Kidney capillary endothelial cell (primary cell): ENCODE measurements around the gene PCDHGA10.
"Not testable (repeated sequence)": the region's sequence is repeated elsewhere in the genome, so short reads cannot be mapped to it uniquely, and the experiment has no call there.

Experiments
- DNase-seq: peaks from one replicate; pipeline ENCODE4 v3.0.0-alpha.2; 2018; ENCODE audit warnings: low spot score

PCDHGA10 gene

DNA sequence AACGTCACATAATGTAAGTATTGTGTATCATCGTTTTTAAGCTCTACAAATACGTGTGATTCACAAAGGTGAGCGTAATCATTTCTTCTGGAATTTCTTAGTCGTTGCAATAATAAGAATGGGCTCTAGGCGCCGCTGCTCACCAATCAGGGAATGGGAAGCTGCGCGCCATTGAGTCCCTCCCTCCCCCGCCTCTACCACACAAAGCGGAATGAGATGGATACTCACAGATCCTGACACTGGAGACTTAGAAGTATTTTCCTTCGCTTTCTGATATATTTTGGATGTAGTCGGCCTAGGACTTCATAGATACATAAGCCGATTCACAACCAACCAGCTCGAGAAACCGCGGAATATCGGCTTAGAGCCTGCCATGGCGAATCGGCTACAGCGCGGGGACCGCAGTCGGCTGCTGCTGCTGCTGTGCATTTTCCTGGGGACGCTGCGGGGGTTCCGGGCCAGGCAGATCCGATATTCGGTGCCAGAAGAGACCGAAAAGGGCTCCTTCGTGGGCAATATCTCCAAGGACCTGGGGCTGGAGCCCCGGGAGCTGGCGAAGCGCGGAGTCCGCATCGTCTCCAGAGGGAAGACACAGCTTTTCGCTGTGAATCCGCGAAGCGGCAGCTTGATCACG lies 8.2 kb downstream of the PCDHGA10 start, which contains the start of gene PCDHGA11:
PCDHGA11 (plus strand) TSS at position 197 of the 634 bp plus-strand sequence; CDS start at position 374, 177 bp downstream.
- DNase-seq: peak; percentile 56

DNA sequence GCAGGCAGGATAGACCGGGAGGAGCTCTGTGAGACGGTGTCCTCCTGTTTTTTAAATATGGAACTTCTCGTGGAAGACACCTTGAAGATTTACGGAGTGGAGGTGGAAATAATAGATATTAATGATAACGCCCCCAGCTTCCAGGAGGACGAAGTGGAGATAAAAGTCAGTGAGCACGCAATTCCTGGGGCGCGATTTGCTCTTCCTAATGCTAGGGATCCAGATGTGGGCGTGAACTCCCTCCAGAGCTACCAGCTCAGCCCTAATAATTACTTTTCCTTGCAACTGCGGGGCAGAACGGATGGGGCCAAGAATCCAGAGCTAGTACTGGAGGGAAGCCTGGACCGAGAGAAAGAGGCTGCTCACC lies 8.7 kb downstream of the PCDHGA10 start:
- no peak for DNase-seq

GRCh38 chr5:141422742-141423291 lies 10.0 kb downstream of the PCDHGA10 start:
- no peak for DNase-seq

- no peak for DNase-seq
Observed at GRCh38 chr5:141427783-141428426, 15.1 kb downstream of the PCDHGA10 start.

- peak; percentile 83 for DNase-seq
Observed at GRCh38 chr5:141430332-141431113, 17.7 kb downstream of the PCDHGA10 start, which contains the start of gene PCDHGA12. Gene PCDHGA12 (plus strand): TSS chr5:141430507. CDS start chr5:141430760, 253 bp downstream.

- DNase-seq: peak; percentile 42
Observed at GRCh38 chr5:141431286-141431685, 18.5 kb downstream of the PCDHGA10 start.

DNA sequence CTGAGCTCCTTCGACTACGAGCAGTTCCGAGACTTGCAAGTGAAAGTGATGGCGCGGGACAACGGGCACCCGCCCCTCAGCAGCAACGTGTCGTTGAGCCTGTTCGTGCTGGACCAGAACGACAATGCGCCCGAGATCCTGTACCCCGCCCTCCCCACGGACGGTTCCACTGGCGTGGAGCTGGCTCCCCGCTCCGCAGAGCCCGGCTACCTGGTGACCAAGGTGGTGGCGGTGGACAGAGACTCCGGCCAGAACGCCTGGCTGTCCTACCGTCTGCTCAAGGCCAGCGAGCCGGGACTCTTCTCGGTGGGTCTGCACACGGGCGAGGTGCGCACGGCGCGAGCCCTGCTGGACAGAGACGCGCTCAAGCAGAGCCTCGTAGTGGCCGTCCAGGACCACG lies 19.5 kb downstream of the PCDHGA10 start:
- DNase-seq: not testable (repeated sequence)

GRCh38 chr5:141432726-141433125 lies 19.9 kb downstream of the PCDHGA10 start:
- not testable (repeated sequence) for DNase-seq

GRCh38 chr5:141434006-141434405 lies 21.2 kb downstream of the PCDHGA10 start:
- no peak for DNase-seq

- no peak for DNase-seq
Observed at GRCh38 chr5:141437221-141437620, 24.4 kb downstream of the PCDHGA10 start.

DNA sequence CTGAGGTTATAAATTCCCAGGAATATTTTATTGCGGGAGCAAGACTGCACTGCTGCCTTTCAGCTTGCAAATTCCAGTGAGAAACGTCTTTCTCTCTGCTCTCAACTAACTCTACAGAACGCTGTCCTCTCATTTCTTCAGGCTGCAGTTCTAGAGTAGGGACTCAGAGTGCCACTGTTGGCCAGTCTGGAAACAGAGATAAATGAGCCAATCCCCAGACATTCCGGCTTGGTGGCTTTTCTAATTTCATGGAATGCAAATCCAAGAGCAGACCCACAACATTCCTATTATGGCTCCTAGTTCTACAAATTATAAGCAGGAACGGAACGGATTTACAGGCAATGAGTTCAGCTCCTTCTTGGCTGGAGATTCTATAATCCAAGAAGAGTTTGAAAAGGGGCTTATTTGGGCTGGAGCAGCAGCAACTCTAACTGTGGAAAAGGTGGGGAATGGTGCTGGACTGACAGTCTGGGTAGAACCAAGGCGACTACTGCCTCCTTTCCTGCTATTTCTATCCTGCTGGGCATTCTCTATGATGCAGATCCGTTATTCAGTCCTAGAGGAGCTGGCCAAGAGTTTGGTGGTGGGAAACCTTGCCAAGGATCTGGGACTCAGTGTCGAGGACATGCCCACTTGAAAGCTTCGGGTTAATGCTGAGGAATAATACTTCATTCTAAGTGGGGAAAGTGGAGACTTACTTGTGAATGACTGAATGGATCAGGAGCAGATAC lies 26.8 kb downstream of the PCDHGA10 start:
- DNase-seq: no peak

- no peak for DNase-seq
Observed at GRCh38 chr5:141440341-141440740, 27.6 kb downstream of the PCDHGA10 start.

GRCh38 chr5:141441571-141442170 lies 28.9 kb downstream of the PCDHGA10 start:
- DNase-seq: no peak

DNA sequence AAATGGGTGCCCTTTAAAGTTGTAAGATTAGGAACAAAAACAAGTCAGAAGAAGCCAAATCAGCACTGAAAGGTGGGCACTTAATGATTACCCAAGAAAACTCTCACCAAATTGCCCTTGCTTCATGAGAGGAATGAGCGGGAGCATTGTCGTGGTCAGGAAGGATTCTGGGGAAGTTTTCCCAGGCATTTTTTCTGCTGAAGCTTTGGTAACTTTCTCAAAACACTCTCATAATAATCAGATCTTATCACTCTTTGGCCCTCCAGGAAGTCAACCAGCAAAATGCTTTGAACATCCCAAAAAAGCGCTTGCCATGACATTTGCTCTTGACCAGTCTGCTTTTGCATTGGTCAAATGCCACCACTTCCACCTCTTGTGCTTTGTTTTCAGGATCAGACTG lies 52.6 kb downstream of the PCDHGA10 start:
- no peak for DNase-seq
